GM13977 (cell line): Measurements from ENCODE around the gene ADNP.
"Not testable (repeated sequence)": the region's sequence is repeated elsewhere in the genome, so short reads cannot be mapped to it uniquely, and the experiment has no call there.

Experiments used
- DNase-seq: peaks from one replicate; pipeline ENCODE4 v3.0.0; 2012; ENCODE audit warnings: low spot score
- CTCF ChIP-seq: IDR thresholded peaks from 2 replicates; pipeline ENCODE4 v1.5.1; 2012; ENCODE audit warnings: mild to moderate bottlenecking, control low read depth; ENCODE audit not compliant: insufficient read depth; ENCODE audit errors: extremely low read depth, missing control alignments
- in situ Hi-C: fragments of 300-500 bp; cut with MboI; formaldehyde crosslinking; loops from one replicate; pipeline ENCODE4 v1.12.0; 2022; ENCODE audit warnings: low sequenced_read_pairs, low pct_unique_long_range_greater_than_20kb, mixed read lengths, inconsistent platforms; ENCODE audit not compliant: unreplicated experiment

The ADNP gene

GRCh38 chr20:50931306-50932015 lies at the start of gene ADNP:
Gene ADNP (minus strand): TSS chr20:50931437. CDS start chr20:50903996, 27,441 bp downstream.
- in situ Hi-C loops: loop anchor here (10.0 kb wide), 1 partner anchor 137 kb away; the partner anchor contains the start of gene BCAS4
- DNase-seq: peak; percentile 82
- TF ChIP-seq CTCF: peak; percentile 62

GRCh38 chr20:50980071-50980681 lies 48.9 kb upstream of the ADNP start:
- in situ Hi-C loops: loop anchor here (25.0 kb wide), 1 partner anchor 657 kb away; no protein-coding TSS in a partner anchor
- TF ChIP-seq CTCF: no peak
- DNase-seq: no peak

- in situ Hi-C loops: loop anchor here (25.0 kb wide), 1 partner anchor 659 kb away; no protein-coding TSS in a partner anchor
Measured at GRCh38 chr20:50978533-50978932, 47.3 kb upstream of the ADNP start.

GRCh38 chr20:50977066-50978021 lies 46.1 kb upstream of the ADNP start:
- in situ Hi-C loops: loop anchor here (25.0 kb wide), 1 partner anchor 660 kb away; no protein-coding TSS in a partner anchor
- DNase-seq: no peak
- TF ChIP-seq CTCF: no peak

More at GRCh38 chr20:50978533-50978932, 47.3 kb upstream of the ADNP start:
- not testable (repeated sequence) for DNase-seq

GRCh38 chr20:50975701-50976330 lies 44.6 kb upstream of the ADNP start:
- DNase-seq: no peak
- no peak for TF ChIP-seq CTCF
- in situ Hi-C loops: loop anchor here (25.0 kb wide), 1 partner anchor 661 kb away; no protein-coding TSS in a partner anchor

GRCh38 chr20:50969912-50970311 lies 38.7 kb upstream of the ADNP start:
- no peak for TF ChIP-seq CTCF
- DNase-seq: no peak
- in situ Hi-C loops: no loop called here
